ENCODE data around the gene BCL3. TPM values are rescaled to one million over a fixed set of nuclear protein-coding genes. Genes with fewer than 3 reads are reported as not detected.
"Not testable (repeated sequence)": the region's sequence is repeated elsewhere in the genome, so short reads cannot be mapped to it uniquely, and the experiment has no call there.

The BCL3 gene
- total and polyA plus RNA-seq, 7 experiments from 2014 or later = 3.3 to 107 (median 15.0) TPM

DNA sequence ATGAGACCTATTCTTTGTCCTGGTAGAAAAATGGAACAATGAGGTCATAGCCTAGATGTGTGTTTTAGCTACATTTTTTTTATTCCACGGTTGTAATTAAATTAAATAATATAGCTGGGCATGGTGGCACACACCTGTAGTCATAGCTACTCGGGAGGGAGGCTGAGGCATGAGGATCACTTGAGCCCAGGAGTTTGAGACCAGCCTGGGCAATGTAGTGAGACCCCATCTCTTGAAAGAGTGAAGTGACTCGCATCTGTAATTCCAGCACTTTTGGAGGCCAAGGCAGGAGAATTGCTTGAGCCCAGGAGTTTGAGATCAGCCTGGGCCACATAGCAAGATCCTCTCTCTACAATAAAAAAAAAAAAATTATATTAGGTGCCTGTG lies 17.4 kb downstream of the BCL3 start:
- peaks cover 7 to 9% of the 10 kb centered on the region in 2 donors for H3K4me1 ChIP-seq (ENCODE audit: control insufficient read depth in 2 of 2, insufficient read depth in 2 of 2, low read length in 2 of 2)
- H3K27ac Mint-ChIP-seq = peak overlapping the region in 1 of 9 donors; percentile 62
- POLR2A ChIA-PET = interaction anchor here (1.4 to 2.0 kb wide), 2 partner anchors 9 to 11 kb away, joined by 4 to 6 read pairs; no protein-coding TSS in a partner anchor

DNA sequence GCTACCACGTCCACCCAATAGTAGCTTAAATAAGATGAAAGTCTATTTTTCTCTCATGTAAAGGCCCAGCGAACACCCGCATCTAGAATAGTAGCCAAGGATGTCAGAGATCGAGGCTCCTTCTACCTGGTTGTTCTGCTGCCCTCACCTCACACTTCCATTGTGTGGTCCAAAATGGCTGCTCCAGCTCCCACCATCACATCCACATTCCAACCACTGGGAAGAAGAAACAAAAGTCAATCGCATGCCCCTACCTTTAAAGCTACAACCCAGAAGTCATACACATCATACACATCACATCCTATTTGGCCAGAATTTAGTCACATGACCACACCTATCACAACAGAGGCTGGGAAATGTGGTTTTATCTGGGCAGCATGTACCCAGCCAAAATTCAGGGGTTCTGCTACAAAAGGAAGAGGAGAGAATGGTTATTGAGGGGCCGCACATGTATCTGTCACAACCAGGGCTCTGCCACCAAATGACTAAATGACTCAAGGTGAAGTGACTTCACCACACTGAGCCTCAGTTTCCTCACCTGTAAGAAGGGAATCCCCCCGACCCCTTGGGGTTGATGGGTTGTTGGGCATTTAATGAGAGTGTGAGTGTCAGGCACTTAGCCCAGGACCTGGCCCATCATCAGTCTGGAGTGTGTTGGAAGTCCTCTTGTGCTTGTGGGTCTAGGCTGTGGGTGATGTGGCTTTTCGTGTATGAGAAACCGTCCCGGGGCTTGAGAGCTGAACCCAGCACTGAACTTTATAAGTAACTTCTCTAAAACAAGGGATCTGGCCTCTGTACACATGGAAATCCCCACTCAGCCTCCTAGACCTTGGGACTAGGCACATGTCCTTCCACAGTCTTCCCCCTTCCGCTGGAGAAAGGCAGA lies 19.0 kb downstream of the BCL3 start:
- H3K4me3 Mint-ChIP-seq = peak overlapping the region in 1 of 10 donors; percentile 37
- intact Hi-C loops (cut with micrococcal nuclease) = no loop called here
- H3K9me3 ChIP-seq (ENCODE audit: control insufficient read depth in 2 of 3, low read length in 3 of 3) = no peaks in the 10 kb centered on the region
- no peaks in the 10 kb centered on the region for H3K36me3 ChIP-seq (ENCODE audit: control insufficient read depth in 2 of 3, insufficient read depth in 3 of 3, low read length in 3 of 3)
- H3K27me3 ChIP-seq (ENCODE audit: control insufficient read depth in 2 of 2, insufficient read depth in 2 of 2, low read length in 2 of 2) = no peaks in the 10 kb centered on the region
- peaks cover 0 to 56% (median 41%) of the 10 kb centered on the region in 7 donors for H3K4me1 Mint-ChIP-seq
- H3K27ac Mint-ChIP-seq = peak overlapping the region; percentile 23 to 76 (median 46)
- H3K36me3 Mint-ChIP-seq = peaks cover 0 to 17% (median 0%) of the 10 kb centered on the region in 5 donors
- H3K9me3 Mint-ChIP-seq = peaks cover 0 to 2% (median 0%) of the 10 kb centered on the region in 11 donors
- ChIA-PET POLR2A (interaction anchor here (0.6 to 2.0 kb wide), 4 partner anchors 12 to 60 kb away, joined by 3 to 7 read pairs (median 5); partner anchors contain the start of gene BCL3), CTCF (interaction anchor here (0.9 to 9.7 kb wide), 2 partner anchors 15 to 44 kb away, joined by 3 to 295 read pairs; no protein-coding TSS in a partner anchor)
- no peaks in the 10 kb centered on the region for H3K27me3 Mint-ChIP-seq
- no peak overlapping the region for H3K4me3 ChIP-seq (ENCODE audit: low read length)
- peaks cover 5 to 9% of the 10 kb centered on the region in 2 donors for H3K4me1 ChIP-seq (ENCODE audit: control insufficient read depth in 2 of 2, insufficient read depth in 2 of 2, low read length in 2 of 2)
- H3K27ac ChIP-seq (ENCODE audit: low read depth, low read length) = no peak overlapping the region
- ATAC-seq (no peak), DNase-seq (no peak)

More for the DNA sequence above, 17.4 kb downstream of the BCL3 start:
- Mint-ChIP-seq H3K36me3 (peaks cover 0 to 21% (median 0%) of the 10 kb centered on the region in 5 donors), H3K4me1 (peaks cover 0 to 60% (median 43%) of the 10 kb centered on the region in 7 donors), H3K9me3 (peaks cover 0 to 2% (median 0%) of the 10 kb centered on the region in 11 donors), H3K27me3 (no peaks in the 10 kb centered on the region), H3K4me3 (no peak overlapping the region)
- CTCF ChIA-PET = interaction anchor here (0.6 to 3.3 kb wide), 4 partner anchors 39 to 483 kb away, joined by 3 to 27 read pairs (median 6); no protein-coding TSS in a partner anchor
- no peak for DNase-seq
- Histone ChIP-seq H3K9me3 (ENCODE audit: control insufficient read depth in 2 of 3, low read length in 3 of 3) (no peaks in the 10 kb centered on the region), H3K27me3 (ENCODE audit: control insufficient read depth in 2 of 2, insufficient read depth in 2 of 2, low read length in 2 of 2) (no peaks in the 10 kb centered on the region), H3K4me3 (ENCODE audit: low read length) (no peak overlapping the region), H3K27ac (ENCODE audit: low read depth, low read length) (no peak overlapping the region), H3K36me3 (ENCODE audit: control insufficient read depth in 2 of 3, insufficient read depth in 3 of 3, low read length in 3 of 3) (no peaks in the 10 kb centered on the region)
- ATAC-seq = no peak
- intact Hi-C loops (cut with micrococcal nuclease) = no loop called here

DNA sequence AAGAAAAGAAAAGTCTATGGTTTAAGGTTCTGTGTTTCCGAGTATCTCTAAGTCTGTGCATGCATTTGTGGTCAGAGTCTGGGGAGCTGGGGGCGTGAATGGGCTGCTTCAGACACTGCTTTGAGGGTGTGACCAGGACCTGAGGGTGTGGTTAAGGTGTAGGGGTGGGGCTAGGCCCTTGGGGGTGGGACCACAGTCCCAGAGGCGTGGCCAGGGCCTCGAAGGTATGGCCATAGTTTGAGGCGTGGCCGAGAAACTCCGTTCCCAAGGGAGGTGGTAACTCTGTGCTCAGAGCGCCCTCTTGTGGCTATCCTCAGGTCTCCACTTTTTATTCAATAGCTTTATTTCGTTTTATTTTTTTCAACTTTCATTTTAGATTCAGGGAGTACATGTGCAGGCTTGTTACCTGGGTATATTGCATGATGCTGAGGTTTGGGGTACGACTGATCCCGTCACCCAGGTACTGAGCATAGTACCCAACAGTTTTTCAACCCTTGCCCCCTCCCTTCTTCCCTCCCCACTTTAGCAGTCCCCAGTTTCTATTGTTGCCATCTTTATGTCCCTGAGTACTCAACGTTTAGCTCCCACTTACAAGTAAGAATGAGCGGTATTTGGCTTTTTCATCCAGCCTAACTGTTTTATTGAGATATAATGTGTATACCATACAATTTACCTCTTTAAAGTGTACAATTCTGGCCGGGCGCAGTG lies 22.2 kb downstream of the BCL3 start:
- H3K36me3 ChIP-seq (ENCODE audit: control insufficient read depth in 2 of 3, insufficient read depth in 3 of 3, low read length in 3 of 3) = no peaks in the 10 kb centered on the region
- peak overlapping the region; percentile 69 to 95 (median 86) for H3K27ac Mint-ChIP-seq
- peaks cover 0 to 2% (median 0%) of the 10 kb centered on the region in 11 donors for H3K9me3 Mint-ChIP-seq
- H3K4me1 ChIP-seq (ENCODE audit: control insufficient read depth in 2 of 2, insufficient read depth in 2 of 2, low read length in 2 of 2) = peaks cover 5 to 9% of the 10 kb centered on the region in 2 donors
- no peaks in the 10 kb centered on the region for H3K9me3 ChIP-seq (ENCODE audit: control insufficient read depth in 2 of 3, low read length in 3 of 3)
- H3K27ac ChIP-seq (ENCODE audit: low read depth, low read length) = no peak overlapping the region
- POLR2A ChIA-PET = interaction anchor here (0.5 to 2.9 kb wide), 10 partner anchors 10 to 1374 kb away, joined by 3 to 23 read pairs (median 4); no protein-coding TSS in a partner anchor
- H3K4me3 ChIP-seq (ENCODE audit: low read length) = no peak overlapping the region
- H3K27me3 ChIP-seq (ENCODE audit: control insufficient read depth in 2 of 2, insufficient read depth in 2 of 2, low read length in 2 of 2) = no peaks in the 10 kb centered on the region
- ATAC-seq = peak; percentile 100
- CTCF ChIA-PET = interaction anchor here (0.6 to 9.7 kb wide), 19 partner anchors 8 to 184 kb away, joined by 3 to 295 read pairs (median 4); partner anchors contain the start of gene NECTIN2
- H3K27me3 Mint-ChIP-seq = peaks cover 0 to 3% (median 0%) of the 10 kb centered on the region in 5 donors
- peaks cover 0 to 37% (median 24%) of the 10 kb centered on the region in 7 donors for H3K4me1 Mint-ChIP-seq
- H3K4me3 Mint-ChIP-seq = peak overlapping the region; percentile 45 to 83 (median 72)
- intact Hi-C loops (cut with micrococcal nuclease) = loop anchor here (1.0 kb wide), 9 partner anchors 17 to 1102 kb away; partner anchors contain the start of gene BCL3 (in 1 of the 2)
- peak; percentile 88 to 96 (median 94) for DNase-seq
- H3K36me3 Mint-ChIP-seq = peaks cover 0 to 8% (median 0%) of the 10 kb centered on the region in 5 donors

DNA sequence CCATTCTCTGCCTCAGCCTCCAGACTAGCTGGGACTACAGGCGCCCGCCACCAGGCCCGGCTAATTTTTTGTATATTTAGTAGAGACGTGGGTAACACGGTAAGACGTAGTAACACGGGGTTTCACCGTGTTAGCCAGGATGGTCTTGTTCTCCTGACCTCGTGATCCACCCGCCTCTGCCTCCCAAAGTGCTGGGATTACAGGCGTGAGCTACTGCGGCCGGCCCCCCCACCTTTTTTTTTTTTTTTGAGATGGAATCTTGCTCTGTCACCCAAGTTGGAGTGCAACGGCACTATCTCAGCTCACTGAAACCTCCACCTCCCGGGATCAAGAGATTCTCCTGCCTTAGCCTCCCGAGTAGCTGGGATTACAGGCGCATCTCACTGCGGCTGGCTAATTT lies 23.6 kb downstream of the BCL3 start:
- H3K27ac ChIP-seq (ENCODE audit: low read depth, low read length); H3K4me3 ChIP-seq (ENCODE audit: low read length); H3K27me3 ChIP-seq (ENCODE audit: control insufficient read depth in 2 of 2, insufficient read depth in 2 of 2, low read length in 2 of 2); ATAC-seq; DNase-seq; H3K27me3 Mint-ChIP-seq; H3K4me3 Mint-ChIP-seq; H3K9me3 ChIP-seq (ENCODE audit: control insufficient read depth in 2 of 3, low read length in 3 of 3); H3K36me3 Mint-ChIP-seq; H3K36me3 ChIP-seq (ENCODE audit: control insufficient read depth in 2 of 3, insufficient read depth in 3 of 3, low read length in 3 of 3); H3K9me3 Mint-ChIP-seq; H3K4me1 ChIP-seq (ENCODE audit: control insufficient read depth in 2 of 2, insufficient read depth in 2 of 2, low read length in 2 of 2); intact Hi-C loops (cut with micrococcal nuclease): not testable (repeated sequence)
- Mint-ChIP-seq H3K4me1 (peaks cover 0 to 36% (median 24%) of the 10 kb centered on the region in 7 donors), H3K27ac (peak overlapping the region in 1 of 9 donors; percentile 53)
- POLR2A ChIA-PET = interaction anchor here (0.6 to 2.9 kb wide), 2 partner anchors 47 to 54 kb away, joined by 3 to 23 read pairs; no protein-coding TSS in a partner anchor
- CTCF ChIA-PET = interaction anchor here (0.9 to 9.7 kb wide), 5 partner anchors 8 to 82 kb away, joined by 3 to 295 read pairs (median 9); no protein-coding TSS in a partner anchor

DNA sequence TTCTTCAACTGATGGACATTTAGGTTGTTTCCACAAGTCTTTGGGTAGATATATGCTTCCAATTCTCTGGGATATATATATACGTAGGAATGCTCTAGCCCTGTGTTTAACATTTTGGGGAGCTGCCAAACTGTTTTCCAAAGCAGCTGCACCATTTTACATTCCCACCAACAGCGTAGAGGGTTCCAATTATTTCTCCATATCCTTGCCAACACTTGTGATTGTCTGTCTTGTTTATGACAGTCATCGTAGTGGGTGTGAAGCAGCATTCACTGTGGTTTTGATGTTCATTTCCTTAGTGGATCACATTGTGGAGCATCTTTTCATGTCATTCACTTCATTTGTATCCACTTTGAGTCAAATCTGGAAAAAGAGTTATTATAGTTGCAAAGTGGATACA lies 24.5 kb downstream of the BCL3 start:
- Histone ChIP-seq H3K4me3 (ENCODE audit: low read length) (no peak overlapping the region), H3K27me3 (ENCODE audit: control insufficient read depth in 2 of 2, insufficient read depth in 2 of 2, low read length in 2 of 2) (no peaks in the 10 kb centered on the region), H3K9me3 (ENCODE audit: control insufficient read depth in 2 of 3, low read length in 3 of 3) (no peaks in the 10 kb centered on the region), H3K27ac (ENCODE audit: low read depth, low read length) (no peak overlapping the region), H3K4me1 (ENCODE audit: control insufficient read depth in 2 of 2, insufficient read depth in 2 of 2, low read length in 2 of 2) (peaks cover 5 to 9% of the 10 kb centered on the region in 2 donors), H3K36me3 (ENCODE audit: control insufficient read depth in 2 of 3, insufficient read depth in 3 of 3, low read length in 3 of 3) (no peaks in the 10 kb centered on the region)
- ChIA-PET CTCF (interaction anchor here (0.6 to 9.7 kb wide), 7 partner anchors 7 to 82 kb away, joined by 3 to 295 read pairs (median 3); no protein-coding TSS in a partner anchor), POLR2A (interaction anchor here (0.6 kb wide), 2 partner anchors 41 to 83 kb away, joined by 3 read pairs; no protein-coding TSS in a partner anchor)
- H3K36me3 Mint-ChIP-seq = peaks cover 0 to 2% (median 0%) of the 10 kb centered on the region in 5 donors
- H3K27ac Mint-ChIP-seq = no peak overlapping the region
- peaks cover 0 to 3% (median 0%) of the 10 kb centered on the region in 5 donors for H3K27me3 Mint-ChIP-seq
- ATAC-seq (no peak), DNase-seq (no peak)
- H3K4me1 Mint-ChIP-seq = peaks cover 0 to 28% (median 16%) of the 10 kb centered on the region in 7 donors
- H3K4me3 Mint-ChIP-seq = no peak overlapping the region
- intact Hi-C loops (cut with micrococcal nuclease) = no loop called here
- peaks cover 0 to 1% (median 0%) of the 10 kb centered on the region in 11 donors for H3K9me3 Mint-ChIP-seq

Data from naive thymus-derived CD4-positive, alpha-beta T cell (primary cell).